SK-N-SH treated with all-trans-retinoic acid at 6 μM for 48 hours (cell line): ENCODE results near the gene GABBR1.
"Not testable (repeated sequence)": the region's sequence is repeated elsewhere in the genome, so short reads cannot be mapped to it uniquely, and the experiment has no call there.

Source experiments
- ATAC-seq: fragments of 200-7000 bp; cut with Tn5 transposase; 3 replicates; pipeline ENCODE4 v1.9.1; 2020; ENCODE audit warnings: mild to moderate bottlenecking, moderate library complexity
- ARNTL ChIP-seq: fragments of 450-650 bp; formaldehyde crosslinking; IDR thresholded peaks from 2 replicates; pipeline ENCODE4 v1.5.0; 2020; ENCODE audit warnings: low read depth, mild to moderate bottlenecking, moderate library complexity, borderline replicate concordance
- BACH2 ChIP-seq: fragments of 250-450 bp; sonication (Bioruptor Pico); IDR thresholded peaks from 2 replicates; pipeline ENCODE4 v1.9.0; 2021; ENCODE audit warnings: mild to moderate bottlenecking, borderline replicate concordance
- CREB5 ChIP-seq: fragments of 250-450 bp; sonication (Bioruptor Pico); IDR thresholded peaks from 2 replicates; pipeline ENCODE4 v1.5.1; 2020; ENCODE audit warnings: low read depth, mild to moderate bottlenecking, moderate library complexity
- CSDC2 ChIP-seq: fragments of 250-450 bp; sonication (Bioruptor Pico); IDR thresholded peaks from 2 replicates; pipeline ENCODE4 v1.5.0; 2020; ENCODE audit warnings: mild to moderate bottlenecking, moderate library complexity
- CSRNP3 ChIP-seq: fragments of 250-450 bp; sonication (Bioruptor Pico); IDR thresholded peaks from 2 replicates; pipeline ENCODE4 v1.5.1; 2021; ENCODE audit warnings: mild to moderate bottlenecking, moderate library complexity
- GLIS3 ChIP-seq: fragments of 250-450 bp; sonication (Bioruptor Pico); IDR thresholded peaks from 2 replicates; pipeline ENCODE4 v1.5.0; 2020; ENCODE audit warnings: mild to moderate bottlenecking, moderate library complexity
- ISL1 ChIP-seq: fragments of 250-450 bp; sonication (Bioruptor Pico); IDR thresholded peaks from 2 replicates; pipeline ENCODE4 v2.1.2; 2022; ENCODE audit warnings: mild to moderate bottlenecking, moderate library complexity
- OSR1 ChIP-seq: fragments of 250-450 bp; sonication (Bioruptor Pico); IDR thresholded peaks from 2 replicates; pipeline ENCODE4 v1.8.0; 2022; ENCODE audit warnings: moderate library complexity, mild to moderate bottlenecking, inconsistent platforms
- PATZ1 ChIP-seq: fragments of 250-450 bp; sonication (Bioruptor Pico); IDR thresholded peaks from 2 replicates; pipeline ENCODE4 v1.8.0; 2020; ENCODE audit warnings: mild to moderate bottlenecking, moderate library complexity, borderline replicate concordance
- RARB ChIP-seq: fragments of 250-450 bp; sonication (Bioruptor Pico); IDR thresholded peaks from 2 replicates; pipeline ENCODE4 v1.8.0; 2021; ENCODE audit warnings: mild to moderate bottlenecking, moderate library complexity
- SNAI2 ChIP-seq: fragments of 250-450 bp; sonication (Bioruptor Pico); IDR thresholded peaks from 2 replicates; pipeline ENCODE4 v1.5.0; 2020; ENCODE audit warnings: mild to moderate bottlenecking, moderate library complexity
- TSHZ2 ChIP-seq: fragments of 250-450 bp; sonication (Bioruptor Pico); IDR thresholded peaks from 2 replicates; pipeline ENCODE4 v1.5.0; 2020; ENCODE audit warnings: mild to moderate bottlenecking, moderate library complexity
- ZC3H10 ChIP-seq: fragments of 250-450 bp; sonication (Bioruptor Pico); IDR thresholded peaks from 2 replicates; pipeline ENCODE4 v1.5.1; 2021; ENCODE audit warnings: mild to moderate bottlenecking, moderate library complexity
- ZFP30 ChIP-seq: fragments of 450-650 bp; formaldehyde crosslinking; IDR thresholded peaks from 2 replicates; pipeline ENCODE4 v1.5.0; 2022; ENCODE audit warnings: mild to moderate bottlenecking, moderate library complexity
- ZNF565 ChIP-seq: fragments of 450-650 bp; formaldehyde crosslinking; conservative IDR thresholded peaks from 2 replicates; pipeline ENCODE4 v1.5.0; 2020; ENCODE audit warnings: low read depth, mild to moderate bottlenecking, moderate library complexity
- ZNF70 ChIP-seq: fragments of 450-650 bp; formaldehyde crosslinking; IDR thresholded peaks from 2 replicates; pipeline ENCODE4 v1.5.0; 2020; ENCODE audit warnings: mild to moderate bottlenecking, moderate library complexity
- ZNF8 ChIP-seq: fragments of 450-650 bp; formaldehyde crosslinking; IDR thresholded peaks from 2 replicates; pipeline ENCODE4 v1.5.0; 2020; ENCODE audit warnings: mild to moderate bottlenecking, moderate library complexity

GABBR1 gene

GRCh38 chr6:29673161-29673560 lies 40.2 kb upstream of the GABBR1 start (continued):
- TF ChIP-seq BACH2 (CRISPR knock-in tag) (no peak), ARNTL (CRISPR knock-in tag) (no peak), SNAI2 (CRISPR knock-in tag) (no peak), OSR1 (no peak), TSHZ2 (no peak), ZNF565 (CRISPR knock-in tag) (no peak)

GRCh38 chr6:29672116-29672515 lies 39.1 kb upstream of the GABBR1 start:
- ATAC-seq = not testable (repeated sequence)

GRCh38 chr6:29671026-29671425 lies 38.0 kb upstream of the GABBR1 start:
- ATAC-seq = no peak
- TF ChIP-seq BACH2 (CRISPR knock-in tag) (no peak), RARB (CRISPR knock-in tag) (no peak), ZC3H10 (CRISPR knock-in tag) (no peak), PATZ1 (no peak), ZNF70 (CRISPR knock-in tag) (no peak), CSRNP3 (CRISPR knock-in tag) (no peak), CREB5 (CRISPR knock-in tag) (no peak), ISL1 (CRISPR knock-in tag) (no peak), SNAI2 (CRISPR knock-in tag) (no peak), TSHZ2 (no peak), CSDC2 (CRISPR knock-in tag) (no peak)
- TF ChIP-seq, all 23 proteins: peak for 0

- no peak for ATAC-seq
- TF ChIP-seq ARNTL (CRISPR knock-in tag) = no peak
- TF ChIP-seq RARB (CRISPR knock-in tag) = no peak
- no peak for TF ChIP-seq ZFP30 (CRISPR knock-in tag)
- no peak for TF ChIP-seq SNAI2 (CRISPR knock-in tag)
- TF ChIP-seq CREB5 (CRISPR knock-in tag) = no peak
- no peak for TF ChIP-seq CSDC2 (CRISPR knock-in tag)
- TF ChIP-seq TSHZ2 = no peak
- TF ChIP-seq GLIS3 (CRISPR knock-in tag) = no peak
- TF ChIP-seq ZNF8 (CRISPR knock-in tag) = no peak
- no peak for TF ChIP-seq CSRNP3 (CRISPR knock-in tag)
Measured at GRCh38 chr6:29667158-29667557, 34.2 kb upstream of the GABBR1 start.
